NB4 (cell line): ENCODE measurements around the gene CASP10.

Experiments
- DNase-seq: peaks from one replicate; pipeline ENCODE4 v3.0.0; 2010; ENCODE audit warnings: low read depth
- H3K4me3 ChIP-seq: one replicate; pipeline ENCODE4 v1.5.1; 2011; ENCODE audit warnings: mild to moderate bottlenecking, low read depth, low read length, moderate library complexity
- CTCF ChIP-seq: IDR thresholded peaks from one replicate; pipeline ENCODE4 v1.5.1; 2012; ENCODE audit warnings: low read depth, low read length
- MAX ChIP-seq: IDR thresholded peaks from 2 replicates; pipeline ENCODE4 v1.6.1; 2011; ENCODE audit warnings: low read depth, low read length
- MYC ChIP-seq: IDR thresholded peaks from 2 replicates; pipeline ENCODE4 v1.6.1; 2011; ENCODE audit warnings: low read depth, low read length
- POLR2A ChIP-seq: IDR thresholded peaks from 2 replicates; pipeline ENCODE4 v1.6.1; 2011; ENCODE audit warnings: mild to moderate bottlenecking; ENCODE audit not compliant: insufficient read length; ENCODE audit errors: extremely low read depth

Gene CASP10

GRCh38 chr2:201220102-201220570, 37.2 kb downstream of the CASP10 start:
- H3K4me3 ChIP-seq = no peak overlapping the region
- no peak for DNase-seq
- TF ChIP-seq MAX = no peak
- no peak for TF ChIP-seq CTCF
- TF ChIP-seq POLR2A = no peak
- TF ChIP-seq MYC = no peak

- H3K4me3 ChIP-seq = no peak overlapping the region
- no peak for TF ChIP-seq POLR2A
- no peak for TF ChIP-seq CTCF
- TF ChIP-seq MAX = no peak
- no peak for TF ChIP-seq MYC
- peak; percentile 25 for DNase-seq
Measured at GRCh38 chr2:201223089-201224073, 40.4 kb downstream of the CASP10 start.

- peak; percentile 59 for DNase-seq
- no peak overlapping the region for H3K4me3 ChIP-seq
- no peak for TF ChIP-seq MAX
- TF ChIP-seq POLR2A = no peak
- no peak for TF ChIP-seq CTCF
- TF ChIP-seq MYC = no peak
Measured at GRCh38 chr2:201228271-201228911, 45.5 kb downstream of the CASP10 start.

GRCh38 chr2:201228912-201229290, 46.0 kb downstream of the CASP10 start:
- no peak overlapping the region for H3K4me3 ChIP-seq
- peak; percentile 15 for DNase-seq
- TF ChIP-seq POLR2A (no peak), CTCF (no peak), MAX (no peak), MYC (no peak)

- TF ChIP-seq POLR2A (peak; percentile 44), MAX (0 out of 2 replicates have a peak, but pooled peaks have one; percentile 16), MYC (peak; percentile 10; the same call in 1 of the 2 replicates), CTCF (peak; percentile 96)
- peak overlapping the region; percentile 39 for H3K4me3 ChIP-seq
- peak; percentile 98 for DNase-seq
Measured at GRCh38 chr2:201231781-201232466, 49.0 kb downstream of the CASP10 start.
